AG08395 (cell line): ENCODE data around the gene CACNA1B.
"Not testable (repeated sequence)": the region's sequence is repeated elsewhere in the genome, so short reads cannot be mapped to it uniquely, and the experiment has no call there.

Experiments
- DNase-seq: peaks from one replicate; pipeline ENCODE4 v3.0.0; 2012; ENCODE audit warnings: mixed read lengths, low spot score

Gene CACNA1B

GRCh38 chr9:138117101-138117750, 239.6 kb downstream of the CACNA1B start:
- DNase-seq: no peak

GRCh38 chr9:138117836-138118235, 240.3 kb downstream of the CACNA1B start:
- DNase-seq: no peak

DNA sequence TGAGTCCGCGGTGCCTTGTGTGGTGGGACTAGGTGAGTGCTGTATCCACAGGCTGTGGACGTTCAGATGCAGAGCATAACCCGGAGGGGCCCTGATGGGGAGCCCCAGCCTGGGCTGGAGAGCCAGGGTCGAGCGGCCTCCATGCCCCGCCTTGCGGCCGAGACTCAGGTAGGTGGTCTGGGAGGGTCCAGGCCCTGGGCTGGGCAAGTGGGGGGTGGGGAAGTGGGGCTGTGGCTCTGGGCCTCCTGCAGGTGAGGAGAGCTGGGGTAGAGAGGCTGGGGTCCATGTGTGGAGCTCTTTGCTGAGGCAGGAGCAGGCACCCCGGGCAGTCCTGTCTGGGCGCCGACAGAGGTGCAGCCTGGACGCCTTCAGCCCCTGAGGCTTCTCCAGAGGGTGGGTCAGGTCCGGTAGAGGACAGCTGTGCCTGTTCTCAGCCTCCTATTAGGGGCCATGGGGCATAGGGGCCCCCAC, 241.1 kb downstream of the CACNA1B start:
- DNase-seq: no peak

DNA sequence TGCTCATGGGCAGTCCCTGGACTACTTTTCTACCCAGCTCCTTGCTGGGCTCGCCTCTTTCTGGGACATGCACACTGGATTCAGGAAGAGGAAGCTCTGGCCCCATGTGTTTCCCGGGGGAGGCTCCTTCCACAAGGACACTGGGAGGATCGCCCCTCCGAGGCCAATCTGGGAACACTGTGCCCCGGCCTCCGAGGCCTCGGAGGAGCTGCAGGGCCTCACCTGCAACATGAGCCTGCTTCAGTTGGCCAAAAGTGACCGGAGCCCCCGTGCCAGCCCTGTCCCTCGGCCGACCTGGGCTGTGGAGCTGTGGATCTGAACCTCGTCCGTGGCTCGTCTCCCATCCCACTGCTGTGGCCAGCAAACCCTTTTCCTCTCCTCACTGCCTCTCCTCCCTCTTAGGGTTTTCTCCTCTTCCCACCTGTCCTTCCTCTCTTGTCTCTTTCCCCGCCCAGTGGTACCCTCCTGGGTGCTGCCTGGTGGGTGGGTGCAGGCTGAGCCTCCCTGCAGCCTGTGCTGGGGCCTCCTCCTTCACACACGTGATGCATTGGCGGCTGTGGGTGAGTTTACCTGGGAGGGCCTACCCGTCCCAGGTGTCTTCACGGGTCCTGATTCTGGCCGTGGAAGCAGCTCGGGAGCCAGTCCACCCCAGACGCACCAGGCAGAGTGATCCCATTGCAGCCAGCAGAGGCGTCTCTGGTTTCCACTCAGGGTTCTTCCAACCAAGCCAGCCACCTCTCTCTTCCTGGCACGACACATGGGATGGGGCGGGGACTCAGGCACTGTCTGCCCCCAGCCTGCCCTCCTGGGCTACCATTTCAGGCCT, 241.8 kb downstream of the CACNA1B start:
- no peak for DNase-seq

GRCh38 chr9:138120072-138120471, 242.5 kb downstream of the CACNA1B start:
- no peak for DNase-seq

DNA sequence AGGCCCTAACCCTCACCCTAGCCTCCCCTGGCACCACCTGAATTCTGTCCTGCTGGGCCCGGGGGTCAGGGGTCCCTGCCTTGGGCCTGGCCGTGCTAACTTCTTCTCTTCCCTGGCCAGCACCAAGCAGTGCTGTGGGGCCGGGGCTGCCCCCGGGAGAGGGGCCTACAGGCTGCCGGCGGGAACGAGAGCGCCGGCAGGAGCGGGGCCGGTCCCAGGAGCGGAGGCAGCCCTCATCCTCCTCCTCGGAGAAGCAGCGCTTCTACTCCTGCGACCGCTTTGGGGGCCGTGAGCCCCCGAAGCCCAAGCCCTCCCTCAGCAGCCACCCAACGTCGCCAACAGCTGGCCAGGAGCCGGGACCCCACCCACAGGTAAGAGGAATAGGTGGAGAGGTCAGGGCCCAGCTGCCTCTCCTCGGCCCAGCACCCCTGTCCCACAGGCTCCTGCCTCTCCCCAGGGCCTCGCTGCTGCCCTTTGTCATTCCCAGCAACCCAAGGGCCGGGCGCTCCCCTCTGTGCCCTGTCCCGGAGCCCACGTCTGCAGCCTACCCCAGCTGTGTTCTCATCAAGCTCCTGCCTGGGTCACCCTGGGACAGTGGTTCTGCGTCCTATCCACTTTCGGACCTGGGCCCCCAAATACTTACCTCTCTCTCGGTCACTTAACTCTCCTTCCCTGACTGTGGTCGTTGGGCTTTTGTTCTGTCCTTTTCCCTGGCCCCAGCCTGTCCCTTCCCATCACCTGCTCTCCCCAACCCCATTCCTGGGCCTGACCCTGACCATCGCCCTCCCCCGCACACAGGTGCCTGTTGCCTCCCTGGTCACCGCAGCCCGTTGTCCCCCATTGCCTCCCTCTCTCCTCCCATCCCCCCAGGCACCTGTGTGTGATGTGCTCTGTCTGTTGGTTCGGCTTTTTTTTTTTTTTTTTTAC, 243.2 kb downstream of the CACNA1B start:
- no peak for DNase-seq

- no peak for DNase-seq
These were observed 244.0 kb downstream of the CACNA1B start for GRCh38 chr9:138121438-138122050.

- DNase-seq: no peak
These were observed 244.6 kb downstream of the CACNA1B start for GRCh38 chr9:138122201-138122600.

GRCh38 chr9:138122676-138123075, 245.1 kb downstream of the CACNA1B start:
- no peak for DNase-seq

DNA sequence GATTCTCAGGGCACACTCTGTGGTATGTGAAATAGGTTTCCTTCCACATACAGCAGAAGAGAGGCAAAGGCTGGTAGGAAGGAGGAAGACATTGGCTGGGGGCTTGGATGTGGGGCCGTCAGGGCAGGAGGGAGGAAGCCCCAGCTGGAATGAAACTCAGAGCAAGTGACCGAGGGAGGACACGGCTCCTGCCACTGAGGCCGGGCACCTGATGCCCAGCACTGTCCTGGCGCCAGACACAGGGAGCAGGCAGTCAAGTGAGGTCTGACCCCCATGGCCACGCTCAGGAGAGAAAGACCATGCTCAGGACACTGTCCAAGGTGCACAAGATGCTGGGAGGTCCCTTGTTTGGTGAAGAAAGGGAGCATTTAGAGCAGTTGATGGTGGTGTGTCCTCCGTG, 245.5 kb downstream of the CACNA1B start:
- DNase-seq: no peak

- not testable (repeated sequence) for DNase-seq
These were observed 248.7 kb downstream of the CACNA1B start for GRCh38 chr9:138126090-138126857.

DNA sequence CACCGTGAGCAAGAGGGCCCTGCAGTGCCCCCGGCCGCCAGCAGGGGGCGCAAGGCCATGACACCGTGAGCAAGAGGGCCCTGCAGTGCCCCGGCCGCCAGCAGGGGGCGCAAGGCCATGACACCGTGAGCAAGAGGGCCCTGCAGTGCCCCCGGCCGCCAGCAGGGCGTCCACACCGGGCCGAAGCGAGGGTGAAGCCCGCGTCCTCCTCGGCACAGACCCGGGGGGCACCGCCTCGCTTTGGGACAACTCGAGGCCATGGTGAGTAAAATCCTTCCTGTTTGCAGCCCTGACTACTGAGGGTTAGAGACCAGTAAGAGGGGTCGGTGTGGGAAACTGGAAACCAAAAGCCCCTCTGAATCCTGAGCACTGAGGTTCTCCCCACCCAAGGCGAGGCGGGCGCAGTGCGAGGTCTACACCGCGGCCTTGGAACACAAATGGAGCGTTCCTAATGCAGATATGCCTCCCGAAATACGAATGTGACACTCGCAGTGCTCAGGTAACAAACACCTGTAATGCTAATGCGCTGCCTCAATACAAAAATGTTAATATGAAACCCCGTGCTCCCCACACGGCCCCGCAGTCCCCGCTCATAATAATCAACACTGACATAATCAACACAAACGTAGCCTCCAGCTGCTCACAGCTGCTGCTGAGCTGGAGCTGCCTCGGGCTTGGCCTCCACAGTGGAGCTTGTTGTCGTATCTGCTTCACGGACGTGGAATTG, 249.4 kb downstream of the CACNA1B start:
- DNase-seq: not testable (repeated sequence)

- not testable (repeated sequence) for DNase-seq
These were observed 250.4 kb downstream of the CACNA1B start for GRCh38 chr9:138128027-138128426.

DNA sequence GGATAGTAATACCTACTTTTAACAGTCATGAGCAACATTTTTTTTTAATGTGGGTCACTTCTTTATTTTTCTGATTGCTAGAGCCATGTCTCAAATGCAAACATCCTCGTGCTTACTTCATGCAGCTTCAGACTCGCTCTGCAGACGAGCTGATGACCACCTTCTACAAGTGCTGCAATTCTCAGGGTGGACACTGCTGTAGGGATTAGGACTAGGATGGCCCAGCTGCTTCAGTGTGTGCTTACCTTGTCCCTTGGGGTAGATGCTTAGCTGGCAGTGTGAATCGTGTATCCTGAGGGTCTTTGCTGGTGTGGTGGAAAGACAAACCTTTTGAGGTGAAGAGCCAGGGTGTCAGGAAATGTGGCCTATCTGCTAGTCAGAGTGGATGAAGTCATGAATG, 251.7 kb downstream of the CACNA1B start:
- DNase-seq: not testable (repeated sequence)

DNA sequence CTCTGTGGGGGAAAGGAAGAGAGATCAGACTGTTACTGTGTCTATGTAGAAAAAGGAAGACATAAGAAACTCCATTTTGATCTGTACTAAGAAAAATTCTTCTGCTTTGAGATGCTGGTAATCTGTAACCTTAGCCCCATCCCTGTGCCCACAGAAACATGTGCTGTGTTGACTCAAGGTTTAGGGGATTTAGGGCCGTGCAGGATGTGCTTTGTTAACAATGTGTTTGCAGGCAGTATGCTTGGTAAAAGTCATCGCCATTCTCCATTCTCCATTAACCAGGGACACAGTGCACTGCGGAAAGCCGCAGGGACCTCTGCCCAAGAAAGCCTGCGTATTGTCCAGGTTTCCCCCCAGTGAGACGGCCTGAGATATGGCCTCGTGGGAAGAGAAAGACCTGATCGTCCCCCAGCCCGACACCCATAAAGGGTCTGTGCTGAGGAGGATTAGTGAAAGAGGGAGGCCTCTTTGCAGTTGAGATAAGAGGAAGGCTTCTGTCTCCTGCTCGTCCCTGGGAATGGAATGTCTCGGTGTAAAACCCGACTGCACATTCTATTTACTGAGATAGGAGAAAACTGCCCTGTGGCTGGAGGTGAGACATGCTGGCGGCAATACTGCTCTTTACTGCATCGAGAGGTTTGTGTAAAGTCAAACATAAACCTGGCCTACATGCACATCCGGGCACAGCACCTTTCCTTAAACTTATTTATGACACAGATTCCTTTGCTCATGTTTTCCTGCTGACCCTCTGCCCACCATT, 255.5 kb downstream of the CACNA1B start:
- not testable (repeated sequence) for DNase-seq

DNA sequence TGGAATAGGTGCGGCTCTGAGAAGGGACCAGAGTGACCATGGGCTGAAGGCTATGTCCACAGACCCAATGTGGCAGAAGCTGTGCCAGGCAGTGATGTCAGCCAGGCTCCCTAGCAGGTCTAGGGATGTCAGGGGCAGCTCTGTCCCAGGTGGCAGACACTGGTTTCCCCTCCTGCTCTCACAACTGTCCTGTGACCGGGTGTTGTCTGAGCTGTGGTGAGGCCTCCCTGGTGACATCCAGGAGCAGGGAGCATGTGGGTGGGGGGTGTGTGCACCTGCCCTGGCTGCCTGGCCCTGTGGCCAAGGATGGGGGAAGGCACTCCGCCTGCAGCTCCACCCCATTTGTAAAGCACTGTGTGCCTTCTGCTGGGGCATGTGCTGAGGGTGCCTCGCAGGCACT, 257.0 kb downstream of the CACNA1B start:
- not testable (repeated sequence) for DNase-seq

DNA sequence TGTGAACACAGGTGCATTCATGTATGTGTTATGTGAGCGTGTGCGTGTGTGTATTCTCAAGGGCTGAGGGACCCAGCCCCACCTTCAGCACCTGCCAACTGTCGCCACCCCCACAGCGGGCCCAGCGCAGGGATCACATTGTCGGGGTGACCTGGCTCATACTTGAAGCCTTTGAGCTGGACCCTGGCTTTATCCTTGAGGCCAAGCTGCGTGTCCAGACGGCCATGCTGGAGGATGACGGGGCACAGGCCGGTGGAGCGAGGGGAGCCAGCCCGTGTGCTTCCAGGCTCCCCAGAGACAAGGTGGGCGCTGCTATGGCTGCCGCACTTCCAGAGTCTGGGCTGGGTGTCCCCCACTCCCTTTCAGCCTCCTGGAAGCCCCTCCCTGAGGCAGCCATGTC, 261.5 kb downstream of the CACNA1B start:
- not testable (repeated sequence) for DNase-seq

DNA sequence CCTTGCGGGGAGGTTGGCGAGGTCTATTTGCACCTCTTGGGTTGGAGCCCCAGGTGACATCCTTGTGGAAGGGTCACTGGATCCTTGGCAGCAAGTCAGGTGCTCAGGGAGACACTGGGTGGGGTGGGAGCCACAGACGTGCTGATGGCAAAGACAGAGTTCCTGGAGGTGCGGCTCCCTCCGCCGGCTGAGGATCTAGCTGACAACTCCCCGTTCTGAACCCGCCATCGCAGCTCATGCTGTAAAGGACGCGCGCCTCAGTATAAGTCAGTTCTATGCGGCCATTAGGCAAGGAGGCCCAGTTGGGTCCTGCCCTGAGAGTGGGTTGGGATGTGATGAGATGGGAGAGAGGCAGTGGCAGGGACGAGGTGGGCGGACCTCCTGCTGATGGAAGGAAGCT, 263.4 kb downstream of the CACNA1B start:
- DNase-seq: not testable (repeated sequence)

GRCh38 chr9:138142528-138143244, 265.1 kb downstream of the CACNA1B start:
- DNase-seq: not testable (repeated sequence)
